Measurements from ENCODE around the gene CATSPERB.
"Not testable (repeated sequence)": the region's sequence is repeated elsewhere in the genome, so short reads cannot be mapped to it uniquely, and the experiment has no call there.

Gene CATSPERB

GRCh38 chr14:91568626-91569025 is 163.3 kb downstream of the CATSPERB start:
- Histone ChIP-seq H3K27me3 (peaks cover 39% of the 10 kb centered on the region), H3K9me3 (no peaks in the 10 kb centered on the region), H3K4me1 (ENCODE audit: control insufficient read depth in 1 of 2, insufficient read depth in 1 of 2, low read depth in 1 of 2, low read length in 1 of 2) (no peaks in the 10 kb centered on the region), H3K27ac (no peak overlapping the region), H3K36me3 (no peaks in the 10 kb centered on the region), H3K4me3 (ENCODE audit: low read depth in 1 of 2, low read length in 1 of 2) (no peak overlapping the region)
- TF ChIP-seq, protein P1, sequence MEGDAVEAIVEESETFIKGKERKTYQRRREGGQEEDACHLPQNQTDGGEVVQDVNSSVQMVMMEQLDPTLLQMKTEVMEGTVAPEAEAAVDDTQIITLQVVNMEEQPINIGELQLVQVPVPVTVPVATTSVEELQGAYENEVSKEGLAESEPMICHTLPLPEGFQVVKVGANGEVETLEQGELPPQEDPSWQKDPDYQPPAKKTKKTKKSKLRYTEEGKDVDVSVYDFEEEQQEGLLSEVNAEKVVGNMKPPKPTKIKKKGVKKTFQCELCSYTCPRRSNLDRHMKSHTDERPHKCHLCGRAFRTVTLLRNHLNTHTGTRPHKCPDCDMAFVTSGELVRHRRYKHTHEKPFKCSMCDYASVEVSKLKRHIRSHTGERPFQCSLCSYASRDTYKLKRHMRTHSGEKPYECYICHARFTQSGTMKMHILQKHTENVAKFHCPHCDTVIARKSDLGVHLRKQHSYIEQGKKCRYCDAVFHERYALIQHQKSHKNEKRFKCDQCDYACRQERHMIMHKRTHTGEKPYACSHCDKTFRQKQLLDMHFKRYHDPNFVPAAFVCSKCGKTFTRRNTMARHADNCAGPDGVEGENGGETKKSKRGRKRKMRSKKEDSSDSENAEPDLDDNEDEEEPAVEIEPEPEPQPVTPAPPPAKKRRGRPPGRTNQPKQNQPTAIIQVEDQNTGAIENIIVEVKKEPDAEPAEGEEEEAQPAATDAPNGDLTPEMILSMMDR (IDR thresholded peaks at IDR 0.05) = no peak

- H3K36me3 ChIP-seq; H3K9me3 ChIP-seq; H3K4me3 ChIP-seq (ENCODE audit: low read depth in 1 of 2, low read length in 1 of 2); H3K4me1 ChIP-seq (ENCODE audit: control insufficient read depth in 1 of 2, insufficient read depth in 1 of 2, low read depth in 1 of 2, low read length in 1 of 2); H3K27ac ChIP-seq: not testable (repeated sequence)
- peaks cover 31% of the 10 kb centered on the region for H3K27me3 ChIP-seq
Measured at GRCh38 chr14:91567827-91568226, 164.1 kb downstream of the CATSPERB start.

GRCh38 chr14:91555531-91555930 is 176.4 kb downstream of the CATSPERB start:
- Histone ChIP-seq H3K27ac (no peak overlapping the region), H3K9me3 (no peaks in the 10 kb centered on the region), H3K4me1 (ENCODE audit: control insufficient read depth in 1 of 2, insufficient read depth in 1 of 2, low read depth in 1 of 2, low read length in 1 of 2) (no peaks in the 10 kb centered on the region), H3K36me3 (no peaks in the 10 kb centered on the region), H3K27me3 (peaks cover 13% of the 10 kb centered on the region), H3K4me3 (ENCODE audit: low read depth in 1 of 2, low read length in 1 of 2) (no peak overlapping the region)
- TF ChIP-seq, protein P1 (IDR thresholded peaks at IDR 0.05) = no peak

DNA sequence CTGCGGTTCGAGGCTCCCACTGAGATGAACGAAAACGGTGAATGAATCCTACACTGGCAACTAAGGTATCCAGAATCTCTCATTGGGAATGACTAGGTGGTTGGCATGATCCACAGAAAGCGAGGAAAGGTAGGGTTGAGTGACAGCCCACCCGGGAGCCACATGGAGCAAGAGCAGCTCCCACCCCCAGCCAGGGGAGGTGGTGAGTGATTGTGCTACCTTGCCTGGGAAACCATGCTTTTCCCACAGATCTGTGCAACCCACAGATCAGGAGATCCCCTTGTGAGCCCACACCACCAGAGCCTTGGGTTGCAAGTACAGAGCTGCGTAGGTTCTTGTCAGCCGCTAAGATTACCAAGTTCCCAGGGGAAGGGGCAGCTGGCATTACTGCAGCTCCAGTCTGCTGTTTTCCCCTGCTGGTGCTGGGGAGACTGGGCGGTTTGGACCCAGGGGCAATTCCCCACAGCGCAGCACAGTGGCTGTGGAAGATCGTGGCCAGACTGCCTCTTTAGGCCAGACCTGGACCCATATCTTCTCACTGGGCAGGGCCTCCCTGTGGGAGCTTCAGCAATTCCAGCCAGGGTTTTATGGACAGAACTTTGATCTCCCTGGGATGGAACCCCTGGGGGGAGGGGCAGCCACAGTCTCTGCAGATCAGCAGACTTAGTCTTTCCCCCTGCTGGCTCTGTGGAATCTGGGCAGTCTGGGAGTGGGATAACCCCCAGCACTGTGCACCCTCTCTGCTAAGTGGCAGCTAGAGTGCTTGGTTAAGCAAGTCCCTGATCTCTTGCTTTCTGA is 177.2 kb downstream of the CATSPERB start:
- TF ChIP-seq, protein P1 (IDR thresholded peaks at IDR 0.05) = no peak
- Histone ChIP-seq H3K9me3 (no peaks in the 10 kb centered on the region), H3K27me3 (peaks cover 13% of the 10 kb centered on the region), H3K36me3 (no peaks in the 10 kb centered on the region), H3K27ac (no peak overlapping the region), H3K4me3 (ENCODE audit: low read depth in 1 of 2, low read length in 1 of 2) (no peak overlapping the region), H3K4me1 (ENCODE audit: control insufficient read depth in 1 of 2, insufficient read depth in 1 of 2, low read depth in 1 of 2, low read length in 1 of 2) (no peaks in the 10 kb centered on the region)

DNA sequence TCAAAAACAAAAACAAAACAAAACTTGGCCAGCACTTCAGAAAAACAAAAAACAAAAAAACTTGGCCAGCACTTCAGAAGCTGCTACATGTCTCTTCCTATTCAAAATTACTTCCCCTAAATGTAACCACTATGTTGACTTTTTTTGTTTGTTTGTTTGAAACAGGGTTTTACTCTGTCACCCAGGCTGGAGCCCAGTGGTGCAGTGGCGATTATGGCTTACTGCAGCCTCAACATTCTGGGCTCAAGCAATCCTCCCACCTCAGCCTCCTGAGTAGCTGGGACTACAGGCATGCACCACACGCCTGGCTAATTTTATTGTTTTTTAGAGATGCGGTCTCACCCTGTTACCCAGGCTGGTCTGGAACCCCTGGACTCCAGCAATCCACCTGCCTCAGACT is 183.8 kb downstream of the CATSPERB start:
- no peaks in the 10 kb centered on the region for H3K9me3 ChIP-seq
- H3K36me3 ChIP-seq = no peaks in the 10 kb centered on the region
- no peak overlapping the region for H3K4me3 ChIP-seq (ENCODE audit: low read depth in 1 of 2, low read length in 1 of 2)
- TF ChIP-seq, protein P1 (IDR thresholded peaks at IDR 0.05) = no peak
- H3K27ac ChIP-seq = no peak overlapping the region
- H3K4me1 ChIP-seq (ENCODE audit: control insufficient read depth in 1 of 2, insufficient read depth in 1 of 2, low read depth in 1 of 2, low read length in 1 of 2) = no peaks in the 10 kb centered on the region
- H3K27me3 ChIP-seq = peaks cover 4% of the 10 kb centered on the region

GRCh38 chr14:91545946-91546716 is 185.8 kb downstream of the CATSPERB start:
- Histone ChIP-seq H3K4me1 (ENCODE audit: control insufficient read depth in 1 of 2, insufficient read depth in 1 of 2, low read depth in 1 of 2, low read length in 1 of 2) (no peaks in the 10 kb centered on the region), H3K27me3 (no peaks in the 10 kb centered on the region), H3K36me3 (no peaks in the 10 kb centered on the region), H3K27ac (no peak overlapping the region), H3K4me3 (ENCODE audit: low read depth in 1 of 2, low read length in 1 of 2) (no peak overlapping the region), H3K9me3 (no peaks in the 10 kb centered on the region)
- TF ChIP-seq, protein P1 (IDR thresholded peaks at IDR 0.05) = no peak

Measured in neutrophil (primary cell).